ENCODE results near the gene TTC27. TPM values are rescaled to one million over a fixed set of nuclear protein-coding genes. Genes with fewer than 3 reads are reported as not detected.
A peak's percentile ranks its signal among the peaks of the same experiment; 100 is the strongest.

The TTC27 gene
- total RNA-seq, 6 donors from 2014 or later: 9.4 to 24.0 (median 12.3) TPM

DNA sequence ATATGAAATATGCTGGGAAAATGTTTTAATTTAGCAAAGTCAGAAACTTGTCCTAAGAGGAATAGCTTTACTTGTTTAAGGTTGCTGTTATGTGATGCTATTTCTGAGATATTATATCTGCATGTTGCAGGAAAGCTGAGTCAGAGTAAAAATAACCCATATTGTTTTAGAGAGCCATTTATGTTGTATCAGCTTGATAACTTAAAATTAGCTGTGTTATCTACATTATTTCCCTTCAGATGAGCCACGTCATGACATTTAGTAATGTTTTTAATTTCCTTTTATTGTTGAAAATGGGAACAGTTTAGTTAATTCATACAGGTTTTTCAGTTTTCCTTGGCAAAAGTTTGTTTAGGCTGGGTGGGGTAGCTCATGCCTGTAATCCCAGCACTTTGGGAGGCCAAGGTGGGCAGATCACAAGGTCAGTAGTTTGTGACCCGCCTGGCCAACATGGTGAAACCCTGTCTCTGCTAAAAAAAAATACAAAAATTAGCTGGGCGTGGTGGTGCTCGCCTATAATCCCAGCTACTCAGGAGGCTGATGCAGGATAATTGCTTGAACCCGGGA is 55.8 kb downstream of the TTC27 start:
- Histone ChIP-seq H3K4me3 (no peak overlapping the region), H3K27ac (no peak overlapping the region), H3K4me1 (no peaks in the 10 kb centered on the region), H3K27me3 (no peaks in the 10 kb centered on the region), H3K9me3 (no peaks in the 10 kb centered on the region), H3K36me3 (peaks cover 0 to 13% (median 0%) of the 10 kb centered on the region in 4 donors)
- TF ChIP-seq POLR2A (IDR thresholded peaks at IDR 0.05): no peak
- TF ChIP-seq EP300 (IDR thresholded peaks at IDR 0.05): no peak
- TF ChIP-seq POLR2AphosphoS5 (IDR thresholded peaks at IDR 0.05): no peak
- TF ChIP-seq CTCF (IDR thresholded peaks at IDR 0.05): no peak
- 87 to 93% methylated on average over 5 of the region's 5 CpGs for WGBS, 2 donors
- DNase-seq: no peak
- no peak for ATAC-seq (ENCODE audit: low FRiP score in 2 of 2)

GRCh38 chr2:32688541-32688940 is 60.7 kb downstream of the TTC27 start:
- no peak for DNase-seq
- peaks cover 0 to 5% (median 0%) of the 10 kb centered on the region in 4 donors for H3K36me3 ChIP-seq
- H3K27ac ChIP-seq: no peak overlapping the region
- no peaks in the 10 kb centered on the region for H3K27me3 ChIP-seq
- no peaks in the 10 kb centered on the region for H3K9me3 ChIP-seq
- H3K4me3 ChIP-seq: no peak overlapping the region
- H3K4me1 ChIP-seq: no peaks in the 10 kb centered on the region
- no peak for TF ChIP-seq EP300 (IDR thresholded peaks at IDR 0.05)
- no peak for TF ChIP-seq POLR2AphosphoS5 (IDR thresholded peaks at IDR 0.05)
- ATAC-seq (ENCODE audit: low FRiP score in 2 of 2): no peak

DNA sequence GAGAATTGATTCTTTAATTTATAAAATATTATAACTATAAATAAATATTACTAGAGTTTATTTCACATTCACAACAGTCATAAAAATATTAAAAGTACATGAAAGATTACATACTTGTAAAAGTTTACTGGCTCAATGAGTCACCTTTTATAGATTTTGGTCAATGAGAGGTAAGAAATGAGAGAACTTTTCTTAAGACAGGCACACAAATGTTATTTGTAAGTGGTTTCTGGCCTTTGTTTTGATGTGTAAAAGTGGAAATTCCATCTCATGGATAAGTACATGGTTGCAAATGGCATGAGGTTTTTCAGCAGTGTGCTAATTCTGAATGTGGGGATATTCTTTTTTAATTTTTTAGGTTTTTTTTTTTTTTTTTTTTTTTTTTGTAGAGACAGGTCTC is 63.8 kb downstream of the TTC27 start:
- H3K4me3 ChIP-seq: no peak overlapping the region
- ATAC-seq (ENCODE audit: low FRiP score in 2 of 2) (no peak), DNase-seq (no peak)
- no peaks in the 10 kb centered on the region for H3K27me3 ChIP-seq
- no peak overlapping the region for H3K27ac ChIP-seq
- H3K36me3 ChIP-seq: no peaks in the 10 kb centered on the region
- H3K4me1 ChIP-seq: no peaks in the 10 kb centered on the region
- TF ChIP-seq POLR2AphosphoS5 (IDR thresholded peaks at IDR 0.05): no peak
- no peak for TF ChIP-seq CTCF (IDR thresholded peaks at IDR 0.05)
- TF ChIP-seq POLR2A (IDR thresholded peaks at IDR 0.05): no peak
- TF ChIP-seq EP300 (IDR thresholded peaks at IDR 0.05): no peak
- no peaks in the 10 kb centered on the region for H3K9me3 ChIP-seq

DNA sequence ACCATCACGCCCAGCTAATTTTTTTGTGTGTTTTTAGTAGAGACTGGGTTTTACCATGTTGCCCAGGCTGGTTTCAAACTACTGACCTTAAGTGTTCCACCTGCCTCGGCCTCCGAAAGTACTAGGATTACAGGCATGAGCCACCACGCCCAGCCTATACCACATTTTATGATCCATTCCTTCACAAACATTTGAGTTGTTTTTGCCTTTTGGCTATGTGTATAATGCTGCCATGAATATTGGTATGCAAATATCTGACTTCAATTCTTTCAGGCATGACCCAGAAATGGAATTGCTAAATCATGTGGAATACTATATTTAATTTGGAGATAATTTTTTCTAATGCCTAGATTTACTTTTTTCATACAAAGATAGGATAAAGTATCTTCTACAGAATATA is 68.6 kb downstream of the TTC27 start:
- H3K27me3 ChIP-seq: no peaks in the 10 kb centered on the region
- no peaks in the 10 kb centered on the region for H3K4me1 ChIP-seq
- DNase-seq (no peak), ATAC-seq (ENCODE audit: low FRiP score in 2 of 2) (no peak)
- no peaks in the 10 kb centered on the region for H3K36me3 ChIP-seq
- no peak overlapping the region for H3K27ac ChIP-seq
- H3K4me3 ChIP-seq: no peak overlapping the region
- TF ChIP-seq EP300 (IDR thresholded peaks at IDR 0.05): no peak
- TF ChIP-seq POLR2A (IDR thresholded peaks at IDR 0.05): no peak
- TF ChIP-seq CTCF (IDR thresholded peaks at IDR 0.05): no peak
- no peak for TF ChIP-seq POLR2AphosphoS5 (IDR thresholded peaks at IDR 0.05)
- H3K9me3 ChIP-seq: no peaks in the 10 kb centered on the region
- 97% methylated on average over 4 of the region's 4 CpGs for WGBS, 2 donors

GRCh38 chr2:32697156-32697555 is 69.3 kb downstream of the TTC27 start:
- H3K4me3 ChIP-seq: no peak overlapping the region
- ATAC-seq (ENCODE audit: low FRiP score in 2 of 2) (peak in 1 of 2 donors; percentile 64), DNase-seq (no peak)
- TF ChIP-seq POLR2AphosphoS5 (IDR thresholded peaks at IDR 0.05) (no peak), POLR2A (IDR thresholded peaks at IDR 0.05) (no peak), EP300 (IDR thresholded peaks at IDR 0.05) (no peak), CTCF (IDR thresholded peaks at IDR 0.05) (no peak)
- no peaks in the 10 kb centered on the region for H3K27me3 ChIP-seq
- no peaks in the 10 kb centered on the region for H3K36me3 ChIP-seq
- no peaks in the 10 kb centered on the region for H3K4me1 ChIP-seq
- no peaks in the 10 kb centered on the region for H3K9me3 ChIP-seq
- no peak overlapping the region for H3K27ac ChIP-seq
